SH-SY5Y (cell line): Measurements from ENCODE around the gene MRLN.

ENCODE experiments used
- GATA2 ChIP-seq: IDR thresholded peaks from 2 replicates; pipeline ENCODE4 v1.6.1; 2011; ENCODE audit warnings: mild to moderate bottlenecking, low read depth, low read length
- GATA3 ChIP-seq: IDR thresholded peaks from 2 replicates; pipeline ENCODE4 v1.6.1; 2011; ENCODE audit warnings: low read depth, mild to moderate bottlenecking, low read length, moderate library complexity

DNA sequence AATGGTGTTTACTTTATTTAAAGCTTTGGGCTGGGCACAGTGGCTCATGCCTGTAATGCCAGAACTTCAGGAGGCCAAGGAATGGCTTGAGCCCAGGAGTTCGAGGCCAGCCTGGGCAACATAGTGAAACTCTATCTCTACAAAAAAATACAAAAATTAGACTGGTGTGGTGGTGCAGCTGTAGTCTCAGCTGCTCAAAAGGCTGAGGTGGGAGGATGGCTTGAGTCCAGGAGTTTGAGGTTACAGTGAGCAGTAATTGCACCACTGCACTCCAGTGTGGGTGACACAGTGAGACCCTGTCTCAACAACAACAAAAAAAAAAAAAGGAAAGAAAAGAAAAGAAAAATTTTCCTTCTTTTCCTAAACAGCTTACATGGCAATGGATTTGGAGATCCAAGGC lies 65.6 kb downstream of the MRLN start:
- TF ChIP-seq GATA2 (no peak), GATA3 (no peak)
